CD4-positive, CD25-positive, alpha-beta regulatory T cell (primary cell): ENCODE data around the gene TTLL8. TPM values are rescaled to one million over a fixed set of nuclear protein-coding genes. Genes with fewer than 3 reads are reported as not detected.

ENCODE experiments used
- ATAC-seq, 2 donors: fragments of 150-1000 bp; cut with Tn5 transposase; one replicate each; pipeline ENCODE4 v1.10.0; 2021; ENCODE audit warnings: low read depth in 2 of 2, moderate number of reproducible peaks in 2 of 2, moderate library complexity in 1 of 2
- DNase-seq, 3 donors: peaks; one replicate each; pipeline versions ENCODE4 v3.0.0 to v3.0.0-alpha.2; 2012 to 2022; ENCODE audit warnings: mixed read lengths in 1 of 3
- H3K27ac ChIP-seq: one replicate; pipeline ENCODE4 v1.7.0; 2013; ENCODE audit warnings: mild to moderate bottlenecking, low read length; ENCODE audit not compliant: insufficient read depth, poor library complexity, severe bottlenecking
- H3K27me3 ChIP-seq: one replicate; pipeline ENCODE4 v1.7.0; 2013; ENCODE audit warnings: low read length; ENCODE audit not compliant: control insufficient read depth, insufficient read depth
- H3K36me3 ChIP-seq: one replicate; pipeline ENCODE4 v1.7.0; 2013; ENCODE audit warnings: mild to moderate bottlenecking, low read length, moderate library complexity; ENCODE audit not compliant: control insufficient read depth, insufficient read depth
- H3K4me1 ChIP-seq: 2 replicates; pipeline ENCODE4 v1.7.0; 2013; ENCODE audit warnings: mild to moderate bottlenecking, low read length; ENCODE audit not compliant: insufficient read depth, control insufficient read depth, poor library complexity, severe bottlenecking
- H3K4me3 ChIP-seq: one replicate; pipeline ENCODE4 v1.7.0; 2013; ENCODE audit warnings: low read depth, mild to moderate bottlenecking, low read length, moderate library complexity
- H3K9me3 ChIP-seq, 2 experiments: 1 replicate in 1 of 2; 2 replicates in 1 of 2; pipeline ENCODE4 v1.7.0; 2013; ENCODE audit warnings: low read length in 2 of 2, mild to moderate bottlenecking in 1 of 2, moderate library complexity in 1 of 2; ENCODE audit not compliant: control insufficient read depth in 2 of 2
- H3K27ac Mint-ChIP-seq, 3 donors: one replicate each; pipeline ENCODE4 v1.8.0; 2020 to 2022; ENCODE audit warnings: mild to moderate bottlenecking in 3 of 3, mixed read lengths in 3 of 3, moderate library complexity in 2 of 3
- H3K27me3 Mint-ChIP-seq: one replicate; pipeline ENCODE4 v1.8.0; 2022; ENCODE audit warnings: mild to moderate bottlenecking, mixed read lengths
- H3K36me3 Mint-ChIP-seq: one replicate; pipeline ENCODE4 v1.8.0; 2020; ENCODE audit warnings: mixed read lengths
- H3K4me1 Mint-ChIP-seq, 4 donors: one replicate each; pipeline ENCODE4 v1.8.0; 2020 to 2022; ENCODE audit warnings: mixed read lengths in 4 of 4, mild to moderate bottlenecking in 1 of 4
- H3K4me3 Mint-ChIP-seq, 4 donors: one replicate each; pipeline ENCODE4 v1.8.0; 2020 to 2022; ENCODE audit warnings: mild to moderate bottlenecking in 4 of 4, mixed read lengths in 4 of 4, moderate library complexity in 3 of 4
- H3K9me3 Mint-ChIP-seq, 7 donors: one replicate each; pipeline ENCODE4 v1.8.0; 2020 to 2022; ENCODE audit warnings: mixed read lengths in 7 of 7, mild to moderate bottlenecking in 3 of 7, moderate library complexity in 2 of 7
- polyA plus RNA-seq, 4 donors: library from polyadenylated mRNA; unstranded; fragments of 300-500 nt; fragmentation: Illumina TruSeq; gene quantifications; one replicate each; pipeline ENCODE4 v1.2.3, GENCODE V29; 2021
- total RNA-seq: library from RNA; stranded (reverse); gene quantifications from one replicate; pipeline ENCODE4 v1.2.3, GENCODE V29; 2022

The TTLL8 gene
- total and polyA plus RNA-seq, 5 donors from 2014 or later = not detected

DNA sequence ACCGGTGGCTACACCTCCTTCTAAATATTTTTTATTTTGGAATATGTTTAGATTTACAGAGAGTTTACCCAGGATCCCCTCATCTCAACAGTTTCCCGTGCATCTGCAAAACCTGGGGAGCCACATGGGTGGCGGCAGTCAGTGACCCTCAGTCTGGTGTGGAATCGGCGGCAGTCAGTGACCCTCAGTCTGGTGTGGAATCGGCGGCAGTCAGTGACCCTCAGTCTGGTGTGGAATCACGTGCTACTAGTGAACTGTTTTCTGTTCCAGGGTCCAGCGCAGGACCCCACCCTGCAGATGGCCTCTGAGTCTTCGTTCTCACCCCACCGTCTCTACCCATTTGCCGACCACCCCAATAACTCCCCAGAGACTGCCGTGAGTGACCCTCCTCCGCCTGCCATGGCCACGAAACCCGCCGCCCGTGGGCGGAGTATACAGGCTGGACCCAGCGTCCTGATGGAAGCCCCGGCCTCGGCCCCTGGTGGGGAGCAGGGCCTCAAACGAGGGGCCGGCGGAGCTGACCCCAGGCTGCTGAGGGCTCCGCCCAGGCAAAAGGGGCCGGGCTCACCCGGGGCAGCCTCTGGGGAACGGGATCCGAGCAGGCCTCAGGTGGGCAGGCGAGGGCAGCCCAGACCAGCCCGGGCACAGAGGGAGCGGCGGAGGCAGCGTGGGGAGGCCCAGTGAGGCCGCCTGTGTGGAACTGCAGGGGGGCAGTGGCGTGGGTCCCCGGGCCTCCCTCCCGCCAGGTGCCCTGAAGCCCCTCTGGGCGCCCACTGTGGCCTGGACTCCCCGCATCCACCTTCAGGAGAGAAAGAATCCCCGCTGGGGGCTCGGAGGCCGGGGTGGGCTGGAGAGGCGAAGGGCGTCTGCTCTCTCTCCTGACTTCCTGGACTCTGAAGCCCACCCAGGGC lies 48.1 kb downstream of the TTLL8 start:
- Mint-ChIP-seq H3K27me3 (peaks cover 4% of the 10 kb centered on the region), H3K4me3 (peak overlapping the region in 3 of 4 donors; percentile 31 to 63 (median 51)), H3K27ac (peak overlapping the region in 1 of 3 donors; percentile 69), H3K36me3 (no peaks in the 10 kb centered on the region), H3K9me3 (no peaks in the 10 kb centered on the region), H3K4me1 (peaks cover 0 to 25% (median 5%) of the 10 kb centered on the region in 4 donors)
- Histone ChIP-seq H3K27ac (no peak overlapping the region), H3K9me3 (no peaks in the 10 kb centered on the region), H3K36me3 (no peaks in the 10 kb centered on the region), H3K4me3 (no peak overlapping the region), H3K4me1 (peaks cover 40% of the 10 kb centered on the region), H3K27me3 (no peaks in the 10 kb centered on the region)
- no peak for DNase-seq
- ATAC-seq = no peak

DNA sequence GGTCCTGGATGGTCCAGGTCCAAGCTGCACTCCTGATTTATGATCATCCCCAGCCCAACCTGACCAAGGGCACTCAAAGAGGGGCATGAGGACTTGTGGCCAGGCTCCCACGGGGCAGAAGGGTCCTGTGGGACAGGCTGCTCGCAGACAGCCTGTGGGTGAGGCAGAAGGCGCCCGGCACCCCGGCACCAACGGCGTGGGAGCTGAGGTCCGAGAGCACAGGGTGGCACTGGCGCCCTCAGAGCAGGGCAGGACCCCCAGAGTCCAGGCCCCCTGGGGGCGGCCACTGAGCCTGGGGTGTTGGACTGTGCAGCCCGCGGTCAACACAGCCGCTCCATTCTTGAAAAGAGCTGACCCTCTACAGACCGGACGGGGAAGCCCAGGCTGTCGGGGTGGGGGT lies 48.8 kb downstream of the TTLL8 start:
- H3K9me3 ChIP-seq = no peaks in the 10 kb centered on the region
- H3K27ac ChIP-seq = no peak overlapping the region
- H3K4me3 ChIP-seq = no peak overlapping the region
- Mint-ChIP-seq H3K27ac (no peak overlapping the region), H3K9me3 (no peaks in the 10 kb centered on the region), H3K27me3 (peaks cover 4% of the 10 kb centered on the region), H3K4me3 (peak overlapping the region in 1 of 4 donors; percentile 28), H3K36me3 (no peaks in the 10 kb centered on the region), H3K4me1 (peaks cover 0 to 25% (median 5%) of the 10 kb centered on the region in 4 donors)
- DNase-seq (no peak), ATAC-seq (no peak)
- no peaks in the 10 kb centered on the region for H3K36me3 ChIP-seq
- H3K27me3 ChIP-seq = no peaks in the 10 kb centered on the region
- peaks cover 32% of the 10 kb centered on the region for H3K4me1 ChIP-seq

DNA sequence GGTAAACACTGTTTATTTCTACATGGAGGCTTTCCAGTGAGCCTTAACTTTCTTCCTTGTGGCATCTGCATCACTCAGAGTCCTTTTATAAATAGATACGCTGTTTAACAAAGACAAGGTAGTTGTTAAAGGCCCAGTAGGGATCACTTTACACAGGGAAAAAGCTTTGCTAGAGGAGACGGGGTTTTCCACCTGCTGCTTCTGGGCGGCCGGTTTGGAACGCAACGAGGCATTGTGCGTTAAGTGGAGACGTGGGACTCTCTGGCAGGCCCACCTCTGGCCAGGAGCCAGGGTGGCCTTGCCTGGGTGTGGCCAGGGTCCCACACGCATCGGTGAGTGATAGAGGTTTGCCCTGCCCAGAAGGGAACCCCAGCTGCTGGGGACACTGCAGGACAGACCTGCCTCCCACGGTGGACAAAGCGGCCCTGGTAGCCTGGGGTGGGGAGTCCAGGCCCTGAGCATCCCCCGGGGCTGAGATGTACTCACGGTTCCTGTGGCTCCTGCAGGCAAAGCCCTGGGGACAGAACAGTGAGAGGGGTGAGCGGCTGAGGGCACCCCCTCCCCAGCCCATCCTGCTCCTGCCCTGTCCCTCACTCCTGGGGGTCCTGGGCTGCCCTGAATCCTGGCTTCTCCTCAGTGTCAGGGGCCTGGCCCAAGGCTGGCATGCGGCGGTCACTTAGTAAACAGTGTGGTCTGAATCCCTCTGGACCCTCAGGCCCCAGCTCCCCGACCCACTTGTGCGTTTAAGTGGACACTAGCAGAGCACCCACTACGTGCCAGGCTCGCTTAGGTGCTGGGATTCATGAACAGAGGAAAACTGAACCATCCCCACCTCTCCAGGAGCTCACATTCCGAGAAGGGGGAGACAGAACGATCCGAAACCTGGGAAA lies 49.7 kb downstream of the TTLL8 start:
- Mint-ChIP-seq H3K27me3 (peaks cover 9% of the 10 kb centered on the region), H3K27ac (no peak overlapping the region), H3K4me3 (peak overlapping the region in 1 of 4 donors; percentile 61), H3K9me3 (no peaks in the 10 kb centered on the region), H3K36me3 (no peaks in the 10 kb centered on the region), H3K4me1 (peaks cover 0 to 20% (median 5%) of the 10 kb centered on the region in 4 donors)
- Histone ChIP-seq H3K27ac (no peak overlapping the region), H3K9me3 (no peaks in the 10 kb centered on the region), H3K27me3 (no peaks in the 10 kb centered on the region), H3K4me3 (no peak overlapping the region), H3K36me3 (no peaks in the 10 kb centered on the region), H3K4me1 (peaks cover 24% of the 10 kb centered on the region)
- ATAC-seq = no peak
- DNase-seq = no peak

DNA sequence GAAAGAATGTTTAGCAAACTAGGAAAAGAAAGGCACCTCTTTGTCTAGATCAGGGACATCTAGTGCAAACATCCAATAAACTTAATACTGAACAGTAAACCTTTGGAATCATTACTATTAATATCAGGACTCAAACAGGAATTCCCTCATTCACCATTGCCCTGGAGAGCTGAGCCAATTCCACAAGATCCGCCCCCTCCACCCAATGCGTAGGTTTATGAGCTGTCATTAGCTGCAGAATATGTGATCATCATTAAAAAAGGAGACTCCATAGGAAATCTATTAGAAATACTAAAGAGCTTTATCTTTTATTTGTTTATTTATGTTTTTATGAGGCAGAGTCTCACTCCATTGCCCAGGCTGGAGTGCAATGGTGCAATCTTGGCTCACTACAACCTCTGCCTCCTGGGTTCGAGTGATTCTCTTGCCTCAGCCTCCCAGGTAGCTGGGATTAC lies 51.0 kb downstream of the TTLL8 start:
- H3K4me1 ChIP-seq = peaks cover 17% of the 10 kb centered on the region
- Mint-ChIP-seq H3K27ac (peak overlapping the region in 1 of 3 donors; percentile 47), H3K4me3 (no peak overlapping the region), H3K9me3 (no peaks in the 10 kb centered on the region), H3K36me3 (no peaks in the 10 kb centered on the region), H3K27me3 (peaks cover 5% of the 10 kb centered on the region), H3K4me1 (peaks cover 0 to 12% (median 5%) of the 10 kb centered on the region in 4 donors)
- H3K9me3 ChIP-seq = no peaks in the 10 kb centered on the region
- no peaks in the 10 kb centered on the region for H3K27me3 ChIP-seq
- DNase-seq = no peak
- H3K27ac ChIP-seq = no peak overlapping the region
- no peak overlapping the region for H3K4me3 ChIP-seq
- H3K36me3 ChIP-seq = no peaks in the 10 kb centered on the region
- ATAC-seq = no peak

DNA sequence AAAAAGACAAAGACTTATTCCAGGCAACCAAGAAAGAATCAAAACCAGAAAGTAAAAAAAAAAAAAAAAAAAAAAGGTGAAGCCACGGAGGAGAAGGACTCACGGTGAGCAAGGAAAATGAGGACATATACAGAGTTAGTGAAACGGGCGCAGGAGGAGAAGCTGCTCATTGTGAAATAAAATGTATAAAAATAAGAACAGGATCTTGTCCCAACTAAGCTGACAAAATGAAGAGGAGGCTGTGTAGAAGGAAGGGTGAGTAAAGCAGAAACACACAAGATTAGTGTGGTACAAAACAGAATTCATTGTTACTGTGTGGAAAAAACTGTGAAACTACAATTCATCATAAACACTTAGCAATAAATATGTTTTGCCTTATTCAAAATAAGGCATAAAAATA lies 53.2 kb downstream of the TTLL8 start:
- Histone ChIP-seq H3K4me3 (no peak overlapping the region), H3K36me3 (no peaks in the 10 kb centered on the region), H3K4me1 (peaks cover under 1% of the 10 kb centered on the region), H3K9me3 (no peaks in the 10 kb centered on the region), H3K27me3 (no peaks in the 10 kb centered on the region), H3K27ac (no peak overlapping the region)
- Mint-ChIP-seq H3K9me3 (no peaks in the 10 kb centered on the region), H3K4me1 (peaks cover 0 to 2% (median 0%) of the 10 kb centered on the region in 4 donors), H3K27me3 (peaks cover 10% of the 10 kb centered on the region), H3K4me3 (no peak overlapping the region), H3K36me3 (no peaks in the 10 kb centered on the region), H3K27ac (peak overlapping the region in 1 of 3 donors; percentile 28)
- no peak for ATAC-seq
- DNase-seq = no peak

DNA sequence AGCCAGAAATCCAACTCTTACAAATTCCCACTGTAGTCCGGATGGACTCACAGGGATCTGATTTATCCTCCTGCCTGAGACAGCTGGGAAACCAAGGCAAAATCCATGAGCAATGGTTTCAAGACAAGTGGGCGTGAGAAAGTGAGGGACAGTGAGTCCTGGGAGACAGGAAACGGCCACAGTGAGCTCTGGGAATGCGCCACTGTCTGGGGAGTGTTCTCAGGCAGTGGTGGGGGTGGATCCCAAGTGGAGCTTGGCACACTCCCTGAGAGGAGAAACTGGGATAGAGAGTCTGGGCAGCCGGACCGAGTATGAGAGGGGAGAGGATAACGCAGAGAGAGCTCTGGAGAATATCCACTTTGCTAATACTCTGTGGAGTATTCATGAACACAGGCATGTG lies 55.3 kb downstream of the TTLL8 start:
- no peaks in the 10 kb centered on the region for H3K36me3 ChIP-seq
- H3K36me3 Mint-ChIP-seq = no peaks in the 10 kb centered on the region
- H3K27ac ChIP-seq = no peak overlapping the region
- no peak for ATAC-seq
- H3K27me3 ChIP-seq = no peaks in the 10 kb centered on the region
- H3K4me3 Mint-ChIP-seq = no peak overlapping the region
- no peaks in the 10 kb centered on the region for H3K9me3 ChIP-seq
- DNase-seq = no peak
- no peaks in the 10 kb centered on the region for H3K9me3 Mint-ChIP-seq
- H3K4me1 ChIP-seq = no peaks in the 10 kb centered on the region
- H3K4me3 ChIP-seq = no peak overlapping the region
- peaks cover 10% of the 10 kb centered on the region for H3K27me3 Mint-ChIP-seq
- H3K4me1 Mint-ChIP-seq = peaks cover 0 to 9% (median 0%) of the 10 kb centered on the region in 4 donors
- H3K27ac Mint-ChIP-seq = no peak overlapping the region

DNA sequence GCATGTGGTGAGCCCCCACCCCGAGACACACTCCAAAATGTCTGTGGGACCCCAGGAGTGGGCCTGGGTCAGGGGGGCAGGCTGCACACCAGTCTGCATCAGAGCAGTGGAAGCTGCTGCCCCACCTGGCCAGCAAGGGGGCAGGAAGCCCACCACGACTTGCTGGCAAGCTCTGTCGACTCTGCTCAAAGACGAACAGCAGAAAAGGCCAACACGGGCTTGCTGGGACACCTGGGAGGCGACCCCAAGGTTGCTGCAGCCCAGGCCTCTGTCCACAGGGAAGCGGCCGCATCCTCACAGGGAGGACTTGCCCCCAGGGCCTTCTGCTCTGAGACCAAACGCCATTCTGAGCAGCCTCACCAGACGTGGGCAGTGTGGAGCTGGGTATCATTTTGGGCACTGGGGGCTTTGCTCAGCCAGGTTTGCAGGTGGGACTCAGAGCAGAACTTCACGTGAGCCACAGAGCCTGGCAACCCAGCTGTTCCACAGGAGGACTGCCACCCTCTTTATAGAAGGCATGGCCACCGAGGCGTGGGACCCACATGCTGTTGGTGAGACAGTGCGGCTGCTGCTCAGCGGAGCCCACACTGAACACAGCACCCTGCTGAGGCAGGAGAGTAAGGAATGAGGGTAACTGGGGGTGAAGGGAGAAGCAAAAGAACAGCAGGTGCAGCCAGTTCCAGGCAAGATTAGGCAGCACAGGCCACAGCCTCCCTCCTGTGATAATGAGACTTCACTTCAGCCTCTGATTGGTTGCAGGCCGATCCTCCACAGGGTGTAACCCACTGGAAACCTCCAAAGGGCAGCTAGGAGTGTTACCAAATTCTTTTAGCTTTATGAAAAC lies 56.5 kb downstream of the TTLL8 start:
- H3K4me3 ChIP-seq = no peak overlapping the region
- Mint-ChIP-seq H3K4me3 (no peak overlapping the region), H3K27ac (no peak overlapping the region), H3K4me1 (peaks cover 0 to 9% (median 0%) of the 10 kb centered on the region in 4 donors), H3K27me3 (peaks cover 10% of the 10 kb centered on the region), H3K36me3 (no peaks in the 10 kb centered on the region), H3K9me3 (no peaks in the 10 kb centered on the region)
- no peaks in the 10 kb centered on the region for H3K27me3 ChIP-seq
- ATAC-seq = no peak
- no peak for DNase-seq
- H3K36me3 ChIP-seq = no peaks in the 10 kb centered on the region
- H3K4me1 ChIP-seq = no peaks in the 10 kb centered on the region
- H3K9me3 ChIP-seq = no peaks in the 10 kb centered on the region
- no peak overlapping the region for H3K27ac ChIP-seq
